ENCODE data around the gene SIRT2. TPM values are rescaled to one million over a fixed set of nuclear protein-coding genes. Genes with fewer than 3 reads are reported as not detected.

The SIRT2 gene
- total RNA-seq: 57.9 and 64.1 TPM in 2 replicates

GRCh38 chr19:38899447-38900201 lies at the start of gene SIRT2, which contains the start of gene NFKBIB:
TSS of gene SIRT2 (minus strand) at chr19:38899618. CDS start at chr19:38899521, 97 bp downstream.
TSS of gene NFKBIB (plus strand) at chr19:38899969. CDS start at chr19:38900033, 64 bp downstream.

GRCh38 chr19:38930776-38931520 lies 31.5 kb upstream of the SIRT2 start, which contains the start of gene MRPS12:
TSS of gene MRPS12 (plus strand) at chr19:38930944. CDS start at chr19:38931295, 351 bp downstream.

GRCh38 chr19:38929929-38930775 lies 30.7 kb upstream of the SIRT2 start, which contains the start of gene SARS2:
TSS of gene SARS2 (minus strand) at chr19:38930763. CDS start at chr19:38930736, 27 bp downstream.

GRCh38 chr19:38877781-38878574 lies 21.4 kb downstream of the SIRT2 start, which contains the start of gene RINL:
TSS of gene RINL (minus strand) at chr19:38878275. CDS start at chr19:38876742, 1,533 bp downstream.

GRCh38 chr19:38849860-38850435 lies 49.5 kb downstream of the SIRT2 start, which contains the start of gene HNRNPL:
TSS of gene HNRNPL (minus strand) at chr19:38849986. CDS start at chr19:38849966, 20 bp downstream.

Other genes with a start within 250 kb of the SIRT2 start
- 0.29 TPM in 1 of 2 replicates, not detected in the other for gene CAPN12, start 155.1 kb downstream of the SIRT2 start, total RNA-seq
- gene LGALS7, start 126.1 kb downstream of the SIRT2 start, total RNA-seq: not detected in 2 replicates
- gene LGALS7B, start 110.4 kb downstream of the SIRT2 start, total RNA-seq: not detected in 2 replicates
- 0.13 TPM in 1 of 2 replicates, not detected in the other for gene LGALS4, start 86.7 kb downstream of the SIRT2 start, total RNA-seq
- gene ECH1, start 67.8 kb downstream of the SIRT2 start, total RNA-seq: 26.6 and 32.7 TPM in 2 replicates
- gene HNRNPL, start 49.6 kb downstream of the SIRT2 start, total RNA-seq: 338 and 397 TPM in 2 replicates
- 8.0 and 12.7 TPM in 2 replicates for gene RINL, start 21.3 kb downstream of the SIRT2 start, total RNA-seq
- gene NFKBIB, start 351 bp upstream of the SIRT2 start, total RNA-seq: 16.5 and 17.9 TPM in 2 replicates
- not detected in 2 replicates for gene CCER2, start 12.6 kb upstream of the SIRT2 start, total RNA-seq
- gene SARS2, start 31.1 kb upstream of the SIRT2 start, total RNA-seq: 14.1 and 24.6 TPM in 2 replicates
- 32.4 and 39.1 TPM in 2 replicates for gene MRPS12, start 31.3 kb upstream of the SIRT2 start, total RNA-seq
- gene FBXO17, start 76.1 kb upstream of the SIRT2 start, total RNA-seq: 13.8 and 24.1 TPM in 2 replicates
- gene FBXO27, start 132.9 kb upstream of the SIRT2 start, total RNA-seq: 1.7 and 2.4 TPM in 2 replicates
- 0.07 and 0.27 TPM in 2 replicates for gene ACP7, start 184.8 kb upstream of the SIRT2 start, total RNA-seq
- gene PAK4, start 226.2 kb upstream of the SIRT2 start, total RNA-seq: 13.7 and 19.0 TPM in 2 replicates

All from thoracic aorta endothelial cell (primary cell).